ENCODE measurements around the gene ANGPT4. TPM values are rescaled to one million over a fixed set of nuclear protein-coding genes. Genes with fewer than 3 reads are reported as not detected.

Gene ANGPT4
- total RNA-seq, 4 donors from 2014 or later = 0.14 TPM; not detected in 3

GRCh38 chr20:833450-834150 is 82.5 kb downstream of the ANGPT4 start, which contains the start of gene FAM110A:
Gene FAM110A (plus strand): TSS chr20:833715. CDS start chr20:844805, 11,090 bp downstream.
- in situ Hi-C loops (cut with MboI; ENCODE audit: low pct_ligation_motif_present in 1 of 4, low pct_unique_long_range_greater_than_20kb in 1 of 4, low sequenced_read_pairs in 3 of 4) = loop anchor here in 1 of 4 donors (25.0 kb wide), 1 partner anchor 279 kb away; the partner anchor contains the start of gene PSMF1
- WGBS, 2 donors (ENCODE audit: low coverage in 1 of 2) = 1% methylated on average over 62 of the region's 64 CpGs; no CpG with 5 or more reads in 1 of the 2 donors
- no peaks in the 10 kb centered on the region for H3K9me3 ChIP-seq
- TF ChIP-seq POLR2A (IDR thresholded peaks at IDR 0.05) = peak; percentile 31
- no peak for TF ChIP-seq EP300 (IDR thresholded peaks at IDR 0.05; ENCODE audit: low read depth)
- peak; percentile 30 to 44 (median 41) for TF ChIP-seq POLR2AphosphoS5 (IDR thresholded peaks at IDR 0.05)
- intact Hi-C loops (cut with DNase I; ENCODE audit: low total_unique reads) = no loop called here
- H3K27ac ChIP-seq = peak within 1 kb of the TSS; percentile 76 to 91 (median 88)
- no peaks in the 10 kb centered on the region for H3K27me3 ChIP-seq
- DNase-seq = peak; percentile 98
- H3K36me3 ChIP-seq = no peaks in the 10 kb centered on the region
- peak within 1 kb of the TSS; percentile 63 to 97 (median 74) for H3K4me3 ChIP-seq
- H3K4me1 ChIP-seq = peaks cover 3 to 23% (median 10%) of the 10 kb centered on the region in 4 donors

DNA sequence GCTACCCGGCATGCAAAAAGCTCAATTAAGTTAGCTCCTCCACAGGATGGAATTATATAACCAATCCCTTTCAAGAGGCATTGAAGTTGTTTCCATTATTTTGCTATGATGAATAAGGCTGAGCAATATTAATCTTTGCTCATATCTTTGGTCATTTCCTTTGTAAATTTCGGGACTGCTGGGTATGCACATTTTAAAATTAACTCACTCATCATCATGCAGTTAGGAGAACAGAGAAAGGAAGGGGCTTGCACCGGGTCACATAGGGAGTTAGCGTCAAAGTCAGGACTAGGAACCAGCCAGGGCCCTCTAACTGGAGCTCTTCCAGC is 83.0 kb downstream of the ANGPT4 start:
- intact Hi-C loops (cut with DNase I; ENCODE audit: low total_unique reads) (no loop called here), in situ Hi-C loops (cut with MboI; ENCODE audit: low pct_ligation_motif_present in 1 of 4, low pct_unique_long_range_greater_than_20kb in 1 of 4, low sequenced_read_pairs in 3 of 4) (loop anchor here in 1 of 4 donors (25.0 kb wide), 1 partner anchor 279 kb away; the partner anchor contains the start of gene PSMF1)
- no peak for DNase-seq
- H3K27me3 ChIP-seq = no peaks in the 10 kb centered on the region
- H3K36me3 ChIP-seq = no peaks in the 10 kb centered on the region
- no peaks in the 10 kb centered on the region for H3K9me3 ChIP-seq
- peak overlapping the region in 3 of 4 donors; percentile 69 to 97 (median 80) for H3K4me3 ChIP-seq
- H3K4me1 ChIP-seq = peaks cover 3 to 23% (median 10%) of the 10 kb centered on the region in 4 donors
- TF ChIP-seq POLR2AphosphoS5 (IDR thresholded peaks at IDR 0.05) (no peak), POLR2A (IDR thresholded peaks at IDR 0.05) (no peak), EP300 (IDR thresholded peaks at IDR 0.05; ENCODE audit: low read depth) (no peak)
- TF ChIP-seq, protein P1, sequence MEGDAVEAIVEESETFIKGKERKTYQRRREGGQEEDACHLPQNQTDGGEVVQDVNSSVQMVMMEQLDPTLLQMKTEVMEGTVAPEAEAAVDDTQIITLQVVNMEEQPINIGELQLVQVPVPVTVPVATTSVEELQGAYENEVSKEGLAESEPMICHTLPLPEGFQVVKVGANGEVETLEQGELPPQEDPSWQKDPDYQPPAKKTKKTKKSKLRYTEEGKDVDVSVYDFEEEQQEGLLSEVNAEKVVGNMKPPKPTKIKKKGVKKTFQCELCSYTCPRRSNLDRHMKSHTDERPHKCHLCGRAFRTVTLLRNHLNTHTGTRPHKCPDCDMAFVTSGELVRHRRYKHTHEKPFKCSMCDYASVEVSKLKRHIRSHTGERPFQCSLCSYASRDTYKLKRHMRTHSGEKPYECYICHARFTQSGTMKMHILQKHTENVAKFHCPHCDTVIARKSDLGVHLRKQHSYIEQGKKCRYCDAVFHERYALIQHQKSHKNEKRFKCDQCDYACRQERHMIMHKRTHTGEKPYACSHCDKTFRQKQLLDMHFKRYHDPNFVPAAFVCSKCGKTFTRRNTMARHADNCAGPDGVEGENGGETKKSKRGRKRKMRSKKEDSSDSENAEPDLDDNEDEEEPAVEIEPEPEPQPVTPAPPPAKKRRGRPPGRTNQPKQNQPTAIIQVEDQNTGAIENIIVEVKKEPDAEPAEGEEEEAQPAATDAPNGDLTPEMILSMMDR (IDR thresholded peaks at IDR 0.05) = no peak
- 12 to 13% methylated on average over 4 of the region's 4 CpGs for WGBS, 2 donors (ENCODE audit: low coverage in 1 of 2)
- peak overlapping the region; percentile 76 to 91 (median 88) for H3K27ac ChIP-seq

DNA sequence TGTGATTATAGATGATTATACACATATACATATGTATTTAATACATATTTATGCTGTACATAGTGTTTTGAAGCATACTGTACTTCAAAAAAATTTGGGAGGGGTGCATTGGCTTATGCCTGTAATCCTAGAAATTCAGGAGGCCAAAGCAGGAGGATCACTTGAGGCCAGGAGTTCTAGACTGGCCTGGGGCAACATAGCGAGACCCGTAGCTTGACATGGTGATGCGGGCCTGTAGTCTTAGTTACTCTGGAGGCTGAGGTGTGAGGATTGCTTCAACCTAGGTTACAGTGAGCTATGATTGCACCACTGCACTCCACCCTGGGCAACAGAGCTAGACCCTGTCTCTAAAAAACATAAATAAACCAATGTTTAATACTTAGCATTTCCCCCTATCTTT is 84.2 kb downstream of the ANGPT4 start:
- in situ Hi-C loops (cut with MboI; ENCODE audit: low pct_ligation_motif_present in 1 of 4, low pct_unique_long_range_greater_than_20kb in 1 of 4, low sequenced_read_pairs in 3 of 4) = loop anchor here in 1 of 4 donors (25.0 kb wide), 1 partner anchor 280 kb away; the partner anchor contains the start of gene PSMF1
- TF ChIP-seq, protein P1 (IDR thresholded peaks at IDR 0.05) = no peak
- TF ChIP-seq POLR2AphosphoS5 (IDR thresholded peaks at IDR 0.05) = no peak
- no peak for TF ChIP-seq EP300 (IDR thresholded peaks at IDR 0.05; ENCODE audit: low read depth)
- TF ChIP-seq POLR2A (IDR thresholded peaks at IDR 0.05) = no peak
- WGBS, 2 donors (ENCODE audit: low coverage in 1 of 2) = 95% methylated on average over 3 of the region's 3 CpGs; no CpG with 5 or more reads in 1 of the 2 donors

GRCh38 chr20:831251-831650 is 84.9 kb downstream of the ANGPT4 start:
- 82 to 87% methylated on average over 3 of the region's 3 CpGs for WGBS, 2 donors (ENCODE audit: low coverage in 1 of 2)
- in situ Hi-C loops (cut with MboI; ENCODE audit: low pct_ligation_motif_present in 1 of 4, low pct_unique_long_range_greater_than_20kb in 1 of 4, low sequenced_read_pairs in 3 of 4) = loop anchor here in 1 of 4 donors (25.0 kb wide), 1 partner anchor 281 kb away; the partner anchor contains the start of gene PSMF1
- no peak for DNase-seq

More for the DNA sequence above, 84.2 kb downstream of the ANGPT4 start:
- Histone ChIP-seq H3K4me1 (peaks cover 3 to 23% (median 10%) of the 10 kb centered on the region in 4 donors), H3K27ac (no peak overlapping the region), H3K27me3 (no peaks in the 10 kb centered on the region), H3K36me3 (no peaks in the 10 kb centered on the region), H3K4me3 (no peak overlapping the region), H3K9me3 (no peaks in the 10 kb centered on the region)
- DNase-seq = no peak
- intact Hi-C loops (cut with DNase I; ENCODE audit: low total_unique reads) = no loop called here

More at GRCh38 chr20:831251-831650, 84.9 kb downstream of the ANGPT4 start:
- Histone ChIP-seq H3K4me1 (peaks cover 3 to 23% (median 10%) of the 10 kb centered on the region in 4 donors), H3K27ac (no peak overlapping the region), H3K27me3 (no peaks in the 10 kb centered on the region), H3K9me3 (no peaks in the 10 kb centered on the region), H3K4me3 (no peak overlapping the region), H3K36me3 (no peaks in the 10 kb centered on the region)
- intact Hi-C loops (cut with DNase I; ENCODE audit: low total_unique reads) = no loop called here
- TF ChIP-seq EP300 (IDR thresholded peaks at IDR 0.05; ENCODE audit: low read depth) (no peak), POLR2A (IDR thresholded peaks at IDR 0.05) (no peak), POLR2AphosphoS5 (IDR thresholded peaks at IDR 0.05) (no peak)
- TF ChIP-seq, protein P1 (IDR thresholded peaks at IDR 0.05) = no peak

All from transverse colon (tissue), 4 donors.